DND-41 (cell line): ENCODE data around the gene SRC.

ENCODE experiments used
- ATAC-seq: fragments of 200-7000 bp; cut with Tn5 transposase; 3 replicates; pipeline ENCODE4 v1.9.1; 2021; ENCODE audit warnings: low read depth; ENCODE audit not compliant: insufficient read depth
- DNase-seq: peaks from one replicate; pipeline ENCODE4 v3.0.0-alpha.2; 2020
- H2AFZ ChIP-seq: 2 replicates; pipeline ENCODE4 v1.6.0; 2012; ENCODE audit warnings: low read depth, low read length
- H3K27ac ChIP-seq: 2 replicates; pipeline ENCODE4 v1.5.1; 2012; ENCODE audit warnings: low read length, inconsistent platforms
- H3K27me3 ChIP-seq: fragments of 200-600 bp; sonication (generic); 2 replicates; pipeline ENCODE4 v1.6.0; 2012; ENCODE audit warnings: low read length, mild to moderate bottlenecking, inconsistent platforms; ENCODE audit not compliant: insufficient read depth, poor library complexity
- H3K36me3 ChIP-seq: 2 replicates; pipeline ENCODE4 v1.5.1; 2012; ENCODE audit warnings: low read length, inconsistent platforms; ENCODE audit not compliant: insufficient read depth
- H3K4me1 ChIP-seq: 2 replicates; pipeline ENCODE4 v1.5.1; 2012; ENCODE audit warnings: mild to moderate bottlenecking, low read length; ENCODE audit not compliant: insufficient read depth
- H3K4me2 ChIP-seq: 2 replicates; pipeline ENCODE4 v1.6.0; 2012; ENCODE audit warnings: mild to moderate bottlenecking, moderate library complexity, low read length, inconsistent platforms; ENCODE audit not compliant: insufficient read depth
- H3K4me3 ChIP-seq, 2 experiments: fragments of 200-600 bp in 1 of 2; shearing (Covaris generic) in 1 of 2; 2 replicates each; pipeline ENCODE4 v1.5.1; 2012 to 2016; ENCODE audit warnings: inconsistent platforms in 2 of 2, low read length in 2 of 2, mild to moderate bottlenecking in 2 of 2, low read depth in 1 of 2, moderate library complexity in 1 of 2
- H3K79me2 ChIP-seq: 2 replicates; pipeline ENCODE4 v1.6.0; 2012; ENCODE audit warnings: low read length, inconsistent platforms; ENCODE audit not compliant: insufficient read depth
- H3K9ac ChIP-seq: 2 replicates; pipeline ENCODE4 v1.6.0; 2012; ENCODE audit warnings: low read depth, mild to moderate bottlenecking, inconsistent platforms, low read length, moderate library complexity
- H3K9me3 ChIP-seq: 2 replicates; pipeline ENCODE4 v1.5.1; 2012; ENCODE audit warnings: low read length, moderate library complexity, mild to moderate bottlenecking, inconsistent platforms; ENCODE audit not compliant: insufficient read depth, severe bottlenecking
- H4K20me1 ChIP-seq: 2 replicates; pipeline ENCODE4 v1.6.0; 2012; ENCODE audit warnings: low read length; ENCODE audit not compliant: insufficient read depth
- CTCF ChIP-seq: IDR thresholded peaks from 2 replicates; pipeline ENCODE4 v1.5.1; 2012; ENCODE audit warnings: borderline replicate concordance, low read length, moderate library complexity, mild to moderate bottlenecking; ENCODE audit not compliant: poor library complexity, severe bottlenecking; ENCODE audit errors: extremely low read depth
- EZH2 ChIP-seq: IDR thresholded peaks from 3 replicates; pipeline ENCODE4 v1.6.1; 2012; ENCODE audit warnings: borderline replicate concordance, low read depth, mild to moderate bottlenecking, moderate library complexity, low read length, inconsistent platforms; ENCODE audit not compliant: severe bottlenecking

SRC gene

GRCh38 chr20:37443596-37443995 is 97.7 kb downstream of the SRC start:
- no peak for ATAC-seq
- Histone ChIP-seq H3K27ac (no peak overlapping the region), H4K20me1 (no peaks in the 10 kb centered on the region; the same call in 1 of the 2 replicates), H3K4me2 (no peak overlapping the region), H3K79me2 (no peaks in the 10 kb centered on the region), H3K4me1 (no peaks in the 10 kb centered on the region), H3K9me3 (no peaks in the 10 kb centered on the region), H3K27me3 (no peaks in the 10 kb centered on the region), H3K9ac (no peak overlapping the region), H3K36me3 (no peaks in the 10 kb centered on the region), H2AFZ (no peak overlapping the region), H3K4me3 (no peak overlapping the region)
- TF ChIP-seq CTCF (no peak), EZH2 (no peak)
- no peak for DNase-seq

- Histone ChIP-seq H3K9me3 (no peaks in the 10 kb centered on the region), H3K27ac (no peak overlapping the region), H2AFZ (no peak overlapping the region), H3K4me3 (no peak overlapping the region), H3K4me1 (no peaks in the 10 kb centered on the region), H3K79me2 (no peaks in the 10 kb centered on the region), H3K27me3 (no peaks in the 10 kb centered on the region), H3K4me2 (no peak overlapping the region), H4K20me1 (no peaks in the 10 kb centered on the region; the same call in 1 of the 2 replicates), H3K36me3 (no peaks in the 10 kb centered on the region), H3K9ac (no peak overlapping the region)
- TF ChIP-seq CTCF, result no peak
- DNase-seq (no peak), ATAC-seq (no peak)
Observed at GRCh38 chr20:37445041-37445440, 99.1 kb downstream of the SRC start.

- no peaks in the 10 kb centered on the region for H3K4me1 ChIP-seq
- H4K20me1 ChIP-seq, result no peaks in the 10 kb centered on the region; the same call in 1 of the 2 replicates
- H3K27me3 ChIP-seq, result no peaks in the 10 kb centered on the region
- TF ChIP-seq EZH2, result no peak
- TF ChIP-seq CTCF, result no peak
- H3K9ac ChIP-seq, result no peak overlapping the region
- H2AFZ ChIP-seq, result no peak overlapping the region
- no peak overlapping the region for H3K4me3 ChIP-seq
- no peak overlapping the region for H3K4me2 ChIP-seq
- DNase-seq (no peak), ATAC-seq (no peak)
- no peaks in the 10 kb centered on the region for H3K9me3 ChIP-seq
- no peaks in the 10 kb centered on the region for H3K36me3 ChIP-seq
- no peak overlapping the region for H3K27ac ChIP-seq
- H3K79me2 ChIP-seq, result no peaks in the 10 kb centered on the region
Observed at GRCh38 chr20:37446286-37447032, 100.5 kb downstream of the SRC start.
